Smooth muscle cell (in vitro differentiated cells): ENCODE results near the gene LARP1B. TPM values are rescaled to one million over a fixed set of nuclear protein-coding genes. Genes with fewer than 3 reads are reported as not detected.
A peak's percentile ranks its signal among the peaks of the same experiment; 100 is the strongest.
"Not testable (repeated sequence)": the region's sequence is repeated elsewhere in the genome, so short reads cannot be mapped to it uniquely, and the experiment has no call there.

Experiments used
- DNase-seq: peaks from one replicate; lab custom pipeline; 2025; ENCODE audit not compliant: unreplicated experiment; lab: John Stamatoyannopoulos, UW
- H2AFZ ChIP-seq: fragments of 200-600 bp; sonication (generic); 2 replicates; pipeline ENCODE4 v1.6.0; 2016; ENCODE audit warnings: antibody characterized with exemption, low read depth, mild to moderate bottlenecking
- H3F3A ChIP-seq: fragments of 200-600 bp; sonication (generic); 2 replicates; pipeline ENCODE4 v1.6.0; 2017; ENCODE audit warnings: antibody characterized with exemption, low read depth
- H3K27ac ChIP-seq: fragments of 200-600 bp; sonication (generic); 2 replicates; pipeline ENCODE4 v1.5.1; 2016; ENCODE audit warnings: low read depth, mild to moderate bottlenecking
- H3K27me3 ChIP-seq: fragments of 200-600 bp; sonication (generic); 2 replicates; pipeline ENCODE4 v1.6.1; 2016; ENCODE audit warnings: low read depth, mild to moderate bottlenecking
- H3K36me3 ChIP-seq: fragments of 200-600 bp; sonication (generic); 2 replicates; pipeline ENCODE4 v1.5.1; 2016; ENCODE audit warnings: low read depth
- H3K4me1 ChIP-seq: fragments of 200-600 bp; sonication (generic); 2 replicates; pipeline ENCODE4 v1.5.1; 2016; ENCODE audit warnings: low read depth
- H3K4me2 ChIP-seq: fragments of 200-600 bp; sonication (generic); 2 replicates; pipeline ENCODE4 v1.6.0; 2016; ENCODE audit warnings: mild to moderate bottlenecking
- H3K4me3 ChIP-seq: fragments of 200-600 bp; sonication (generic); 2 replicates; pipeline ENCODE4 v1.5.1; 2016; ENCODE audit warnings: mild to moderate bottlenecking
- H3K79me2 ChIP-seq: fragments of 200-600 bp; sonication (generic); 2 replicates; pipeline ENCODE4 v1.6.0; 2016; ENCODE audit warnings: low read depth, mild to moderate bottlenecking
- H3K9ac ChIP-seq: fragments of 200-600 bp; sonication (generic); 2 replicates; pipeline ENCODE4 v1.6.0; 2016; ENCODE audit warnings: low read depth
- H3K9me3 ChIP-seq: fragments of 200-600 bp; sonication (generic); replicated peaks from 2 replicates; pipeline ENCODE4 v1.5.1; 2016; ENCODE audit warnings: low read depth
- H4K20me1 ChIP-seq: fragments of 200-600 bp; sonication (generic); 2 replicates; pipeline ENCODE4 v1.6.0; 2016; ENCODE audit warnings: low read depth
- CTCF ChIP-seq: fragments of 200-600 bp; sonication (generic); IDR thresholded peaks from 2 replicates; pipeline ENCODE4 v1.5.1; 2017; ENCODE audit warnings: borderline replicate concordance, mild to moderate bottlenecking, antibody characterized with exemption; ENCODE audit not compliant: insufficient read depth, poor library complexity, severe bottlenecking
- WGBS: methylation state at CpG from one replicate; pipeline ENCODE4 v1.1.7; 2016; ENCODE audit warnings: low lambda C conversion rate; 5-methylcytosine and 5-hydroxymethylcytosine counted together
- polyA plus RNA-seq: library from polyadenylated mRNA; unstranded; fragments of >200 nt; fragmentation: Nextera tagmentation; extraction: Ambion mirVana; gene quantifications from 2 replicates; pipeline ENCODE4 v1.2.1, GENCODE V29; 2016
- total RNA-seq: library from RNA; depleted of rRNA; stranded (reverse); fragments of >200 nt; gene quantifications from 2 replicates; pipeline ENCODE4 v1.2.3, GENCODE V29; 2014

Gene LARP1B
- total and polyA plus RNA-seq, 2 experiments from 2014 or later, result 6.9 to 19.1 TPM

GRCh38 chr4:128155874-128156456 is 94.9 kb downstream of the LARP1B start:
- Histone ChIP-seq H2AFZ (no peak overlapping the region), H3K36me3 (no peaks in the 10 kb centered on the region), H3K9me3 (no peaks in the 10 kb centered on the region), H3F3A (no peaks in the 10 kb centered on the region), H3K27ac (no peak overlapping the region), H3K4me2 (no peak overlapping the region), H4K20me1 (no peaks in the 10 kb centered on the region), H3K27me3 (no peaks in the 10 kb centered on the region), H3K4me3 (no peak overlapping the region), H3K9ac (no peak overlapping the region), H3K4me1 (no peaks in the 10 kb centered on the region), H3K79me2 (no peaks in the 10 kb centered on the region)
- WGBS, result 100% methylated on average over 10 of the region's 10 CpGs
- TF ChIP-seq CTCF, result no peak
- no peak for DNase-seq

- H3K4me2 ChIP-seq, H3K36me3 ChIP-seq, H3K4me1 ChIP-seq, H3K79me2 ChIP-seq, DNase-seq, H3K27me3 ChIP-seq, H3K9ac ChIP-seq, H3K27ac ChIP-seq, H2AFZ ChIP-seq, H3K9me3 ChIP-seq, H3K4me3 ChIP-seq, H3F3A ChIP-seq, H4K20me1 ChIP-seq: not testable (repeated sequence)
- 98% methylated on average over 3 of the region's 3 CpGs for WGBS
These were observed 95.4 kb downstream of the LARP1B start for GRCh38 chr4:128156472-128156871.

- no peaks in the 10 kb centered on the region for H3K36me3 ChIP-seq
- no peaks in the 10 kb centered on the region for H3K9me3 ChIP-seq
- H3K4me2 ChIP-seq, result no peak overlapping the region
- no peak overlapping the region for H3K27ac ChIP-seq
- no peak for TF ChIP-seq CTCF
- no peak for DNase-seq
- no peak overlapping the region for H3K4me3 ChIP-seq
- no peaks in the 10 kb centered on the region for H3F3A ChIP-seq
- H3K79me2 ChIP-seq, result no peaks in the 10 kb centered on the region
- H3K9ac ChIP-seq, result no peak overlapping the region
- no peaks in the 10 kb centered on the region for H3K27me3 ChIP-seq
- 98% methylated on average over 2 of the region's 2 CpGs for WGBS
- no peaks in the 10 kb centered on the region for H4K20me1 ChIP-seq
- H2AFZ ChIP-seq, result no peak overlapping the region
- H3K4me1 ChIP-seq, result peaks cover 11% of the 10 kb centered on the region
These were observed 97.8 kb downstream of the LARP1B start for GRCh38 chr4:128158894-128159293.

GRCh38 chr4:128159967-128160366 is 98.9 kb downstream of the LARP1B start:
- H3K4me3 ChIP-seq, result no peak overlapping the region
- no peaks in the 10 kb centered on the region for H3F3A ChIP-seq
- no peaks in the 10 kb centered on the region for H4K20me1 ChIP-seq
- H3K27me3 ChIP-seq, result no peaks in the 10 kb centered on the region
- H3K4me2 ChIP-seq, result peak overlapping the region; percentile 12
- WGBS, result 44% methylated on average over 2 of the region's 2 CpGs
- no peak for DNase-seq
- H3K36me3 ChIP-seq, result no peaks in the 10 kb centered on the region
- H3K27ac ChIP-seq, result peak overlapping the region; percentile 20
- H2AFZ ChIP-seq, result no peak overlapping the region
- H3K4me1 ChIP-seq, result peaks cover 11% of the 10 kb centered on the region
- H3K9ac ChIP-seq, result peak overlapping the region; percentile 5
- no peaks in the 10 kb centered on the region for H3K79me2 ChIP-seq
- no peaks in the 10 kb centered on the region for H3K9me3 ChIP-seq
- no peak for TF ChIP-seq CTCF
